GM12864 (cell line): ENCODE measurements around the gene LINGO1.

ENCODE experiments used
- DNase-seq: peaks from one replicate; pipeline ENCODE4 v3.0.0-alpha.2; 2011; ENCODE audit warnings: low read depth
- H3K4me3 ChIP-seq: 2 replicates; pipeline ENCODE4 v1.5.1; 2011; ENCODE audit warnings: mild to moderate bottlenecking, low read depth, low read length, control low read depth
- TF ChIP-seq, protein P1 (sequence below): IDR thresholded peaks from 2 replicates; pipeline ENCODE4 v1.5.1; 2011; ENCODE audit warnings: low read depth, mild to moderate bottlenecking, moderate library complexity, low read length, control low read depth, inconsistent platforms; ENCODE audit errors: missing control alignments

Gene LINGO1

DNA sequence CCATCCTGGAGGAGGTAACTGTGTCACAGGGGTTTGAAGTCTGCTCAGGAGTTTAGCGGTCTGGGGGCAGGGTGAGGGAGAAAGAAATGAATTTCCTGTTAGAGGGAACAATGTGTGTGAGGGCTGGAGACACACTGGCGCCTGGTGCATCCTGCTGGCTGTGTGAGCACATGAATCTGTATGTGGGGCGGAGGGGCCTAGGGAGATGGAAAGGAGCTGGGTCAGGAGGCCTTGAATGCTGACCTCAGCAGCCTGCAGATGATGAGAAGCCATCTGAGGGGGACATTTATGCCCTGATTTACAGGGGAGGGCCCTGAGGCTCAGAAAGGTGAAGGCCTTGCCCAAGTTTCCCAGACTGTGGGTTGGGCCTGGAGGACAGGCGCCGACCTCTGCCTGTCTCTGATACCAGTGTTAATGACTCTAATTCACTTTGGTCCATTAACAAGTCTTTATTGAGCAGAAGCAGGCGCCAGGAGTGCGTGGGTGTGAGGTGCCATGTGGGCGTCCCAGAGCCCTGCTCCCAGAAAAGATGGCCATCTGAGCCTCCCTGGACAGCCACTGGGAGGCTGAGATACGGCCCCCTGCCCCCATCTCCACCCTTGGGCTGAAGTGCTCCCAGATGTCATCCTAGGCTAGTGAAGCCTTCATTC is 34.8 kb downstream of the LINGO1 start:
- H3K4me3 ChIP-seq: no peak overlapping the region
- TF ChIP-seq, protein P1, sequence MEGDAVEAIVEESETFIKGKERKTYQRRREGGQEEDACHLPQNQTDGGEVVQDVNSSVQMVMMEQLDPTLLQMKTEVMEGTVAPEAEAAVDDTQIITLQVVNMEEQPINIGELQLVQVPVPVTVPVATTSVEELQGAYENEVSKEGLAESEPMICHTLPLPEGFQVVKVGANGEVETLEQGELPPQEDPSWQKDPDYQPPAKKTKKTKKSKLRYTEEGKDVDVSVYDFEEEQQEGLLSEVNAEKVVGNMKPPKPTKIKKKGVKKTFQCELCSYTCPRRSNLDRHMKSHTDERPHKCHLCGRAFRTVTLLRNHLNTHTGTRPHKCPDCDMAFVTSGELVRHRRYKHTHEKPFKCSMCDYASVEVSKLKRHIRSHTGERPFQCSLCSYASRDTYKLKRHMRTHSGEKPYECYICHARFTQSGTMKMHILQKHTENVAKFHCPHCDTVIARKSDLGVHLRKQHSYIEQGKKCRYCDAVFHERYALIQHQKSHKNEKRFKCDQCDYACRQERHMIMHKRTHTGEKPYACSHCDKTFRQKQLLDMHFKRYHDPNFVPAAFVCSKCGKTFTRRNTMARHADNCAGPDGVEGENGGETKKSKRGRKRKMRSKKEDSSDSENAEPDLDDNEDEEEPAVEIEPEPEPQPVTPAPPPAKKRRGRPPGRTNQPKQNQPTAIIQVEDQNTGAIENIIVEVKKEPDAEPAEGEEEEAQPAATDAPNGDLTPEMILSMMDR: no peak
- DNase-seq: no peak

DNA sequence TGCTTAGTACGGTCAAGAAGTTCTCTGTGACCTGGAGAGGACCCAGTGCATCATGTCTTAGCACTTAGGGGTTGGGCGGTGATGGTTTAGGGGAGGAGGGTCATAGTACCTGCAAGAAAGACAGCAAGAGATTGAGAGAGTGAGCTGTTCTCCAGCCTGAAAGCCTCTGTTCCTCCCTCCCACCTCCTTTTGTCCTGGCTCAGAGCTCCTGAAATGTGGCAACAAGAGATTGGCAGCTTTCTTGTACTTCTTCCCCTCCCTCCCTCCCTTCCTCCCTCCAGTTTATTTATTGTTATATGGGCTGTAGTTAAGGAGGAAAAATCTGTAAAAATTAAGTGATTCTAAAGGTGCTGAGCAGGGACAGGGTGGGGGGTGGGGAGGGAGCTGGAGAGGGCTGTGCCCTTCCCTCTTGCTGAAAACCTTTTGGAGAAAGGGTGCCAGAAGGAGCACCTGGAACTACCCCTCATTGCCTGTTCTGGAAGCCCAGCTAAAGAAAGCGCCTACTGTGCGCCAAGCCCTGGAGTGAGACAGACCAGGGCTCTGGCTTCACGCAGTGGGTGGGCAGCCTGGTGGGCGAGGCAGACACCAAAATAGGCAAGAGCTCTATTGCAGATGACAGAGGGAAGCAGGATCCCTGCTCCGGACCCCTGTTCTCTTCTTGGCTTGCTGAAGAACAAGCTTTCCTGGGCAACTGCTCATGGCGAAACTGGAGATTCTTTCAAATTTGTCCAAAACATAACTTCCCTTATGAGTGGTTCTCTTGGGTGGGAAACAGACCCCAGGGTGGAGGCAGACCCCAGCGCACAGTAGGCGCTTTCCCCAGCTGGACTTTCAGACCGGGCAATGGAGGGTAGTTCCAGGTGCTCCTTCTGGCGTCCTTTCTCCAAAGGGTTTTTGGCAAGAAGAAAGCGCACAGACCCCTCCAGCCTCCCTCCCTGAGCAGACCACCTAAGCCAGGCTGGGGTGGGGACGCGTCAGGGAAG is 35.6 kb downstream of the LINGO1 start:
- no peak for DNase-seq
- H3K4me3 ChIP-seq: no peak overlapping the region
- TF ChIP-seq, protein P1: no peak

DNA sequence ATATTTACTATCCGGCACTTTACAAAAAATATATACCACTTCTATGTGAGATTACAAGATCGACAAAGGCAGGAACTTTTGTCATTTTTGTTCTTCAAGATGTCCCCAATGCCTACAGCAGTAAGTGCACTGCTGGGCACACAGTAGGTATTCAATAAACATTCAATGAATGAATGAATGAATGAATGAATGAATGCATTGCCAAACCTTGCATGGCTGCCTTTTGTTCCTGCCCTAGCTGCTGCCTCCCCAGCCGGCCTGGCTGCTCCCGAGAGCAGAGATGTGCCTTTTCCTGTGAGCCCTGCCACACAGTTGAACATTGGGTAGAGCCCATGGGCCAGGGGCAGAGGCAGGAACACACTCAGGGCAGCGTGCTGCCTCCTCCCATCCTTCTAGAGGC is 37.5 kb downstream of the LINGO1 start:
- H3K4me3 ChIP-seq: no peak overlapping the region
- DNase-seq: no peak
- TF ChIP-seq, protein P1: no peak

DNA sequence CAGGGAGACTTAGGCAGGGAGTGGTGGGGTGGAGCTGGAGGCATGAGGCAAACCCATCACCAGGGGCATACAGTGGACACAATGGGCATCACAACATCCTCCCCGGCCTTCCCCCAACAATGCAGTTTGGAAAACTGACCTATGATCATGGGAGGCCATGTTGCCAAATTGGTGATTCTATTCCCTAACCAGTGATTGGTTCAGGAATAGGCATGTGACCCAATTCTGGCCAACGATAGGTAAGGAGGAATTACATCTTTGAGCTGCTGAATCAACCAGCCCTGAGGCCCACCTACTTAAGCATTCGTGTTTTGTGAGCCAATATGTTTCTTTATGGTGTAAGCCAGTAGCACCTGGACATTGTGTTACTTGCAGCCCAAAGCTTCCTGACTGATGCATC is 40.0 kb downstream of the LINGO1 start:
- TF ChIP-seq, protein P1: no peak
- no peak overlapping the region for H3K4me3 ChIP-seq
- DNase-seq: no peak

DNA sequence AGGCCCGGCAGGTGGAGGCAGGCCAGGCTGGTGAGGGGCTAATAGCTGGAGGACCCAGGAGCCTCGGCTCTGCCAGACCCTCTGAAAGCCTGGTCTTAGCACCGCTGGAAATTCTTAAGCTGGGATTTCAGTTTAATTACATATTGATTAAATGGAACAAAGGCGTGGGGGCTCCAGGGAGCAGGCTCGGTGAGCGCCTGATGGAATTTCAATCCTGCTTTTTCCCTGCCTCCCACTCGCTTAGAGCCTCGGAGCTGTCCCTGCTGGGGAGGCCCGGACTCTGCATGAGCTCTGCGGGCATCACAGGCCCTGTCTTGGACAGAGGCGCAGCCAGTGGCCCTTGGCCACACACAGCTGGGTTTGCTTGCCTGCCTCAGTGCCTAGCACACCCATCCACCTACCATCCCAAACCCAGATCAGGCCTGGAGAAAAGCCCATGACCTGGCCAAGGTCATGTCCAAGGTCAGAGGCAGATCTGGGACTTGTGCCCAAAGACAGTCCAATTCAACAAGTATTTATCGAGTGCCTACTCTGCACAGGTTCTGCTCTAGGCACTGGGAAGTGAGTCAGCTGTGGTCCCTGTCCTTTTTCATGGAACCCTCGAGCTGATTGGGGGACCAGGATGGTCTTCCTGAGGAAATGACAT is 40.6 kb downstream of the LINGO1 start:
- no peak for DNase-seq
- no peak overlapping the region for H3K4me3 ChIP-seq
- TF ChIP-seq, protein P1: no peak

DNA sequence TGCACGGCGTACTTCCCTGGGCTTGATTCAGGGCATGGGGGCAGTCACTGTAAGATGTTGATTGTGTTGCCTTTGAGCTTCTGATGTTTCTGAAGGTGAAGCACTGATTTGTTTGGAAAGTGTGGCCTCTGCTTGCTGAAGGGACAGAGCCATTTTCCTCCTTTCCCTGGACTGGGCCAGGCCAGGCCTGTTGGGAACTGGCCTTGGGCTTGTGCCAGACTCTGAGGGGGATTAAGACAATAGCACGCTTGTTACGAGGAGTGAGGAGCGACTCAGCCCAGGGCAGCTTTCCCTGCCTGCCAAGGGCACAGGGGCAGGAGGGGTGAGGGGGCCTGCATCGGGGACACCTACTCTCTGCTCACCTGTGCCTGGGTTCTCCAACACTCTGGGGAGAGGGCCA is 42.9 kb downstream of the LINGO1 start:
- DNase-seq: no peak
- H3K4me3 ChIP-seq: no peak overlapping the region
- TF ChIP-seq, protein P1: no peak
